Activated CD8-positive, alpha-beta memory T cell treated with anti-CD3 and anti-CD28 coated beads for 1 hour (primary cell): ENCODE data around the gene ANKRD40CL.
A peak's percentile ranks its signal among the peaks of the same experiment; 100 is the strongest.

Source experiments
- DNase-seq, 2 donors: peaks; one replicate each; pipeline ENCODE4 v3.0.0-alpha.2; 2020; ENCODE audit warnings: low read depth in 1 of 2; ENCODE audit errors: extremely low read depth in 1 of 2

The ANKRD40CL gene

GRCh38 chr17:50790618-50791017, 23.3 kb upstream of the ANKRD40CL start:
- DNase-seq = no peak

DNA sequence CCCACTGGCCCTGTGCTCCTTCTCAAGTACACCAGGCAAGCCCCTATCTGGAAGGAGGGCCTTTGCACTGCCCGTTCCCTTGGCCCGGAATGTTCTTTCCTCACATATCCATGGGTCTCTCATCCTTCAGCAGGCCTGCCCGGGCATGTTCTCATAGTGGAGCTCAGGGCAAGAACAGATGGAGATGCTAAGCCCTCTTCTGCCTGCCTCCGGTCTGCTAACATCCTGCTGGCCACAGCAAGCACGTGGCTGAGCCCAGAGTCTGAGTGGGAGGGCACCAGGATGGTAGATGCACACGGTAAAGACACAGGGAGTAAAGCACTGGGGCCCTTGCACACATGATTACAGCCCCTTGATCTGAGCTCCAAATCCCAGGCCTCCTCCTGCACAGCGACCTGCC, 19.8 kb upstream of the ANKRD40CL start:
- no peak for DNase-seq

GRCh38 chr17:50785946-50786570, 18.7 kb upstream of the ANKRD40CL start:
- no peak for DNase-seq

DNA sequence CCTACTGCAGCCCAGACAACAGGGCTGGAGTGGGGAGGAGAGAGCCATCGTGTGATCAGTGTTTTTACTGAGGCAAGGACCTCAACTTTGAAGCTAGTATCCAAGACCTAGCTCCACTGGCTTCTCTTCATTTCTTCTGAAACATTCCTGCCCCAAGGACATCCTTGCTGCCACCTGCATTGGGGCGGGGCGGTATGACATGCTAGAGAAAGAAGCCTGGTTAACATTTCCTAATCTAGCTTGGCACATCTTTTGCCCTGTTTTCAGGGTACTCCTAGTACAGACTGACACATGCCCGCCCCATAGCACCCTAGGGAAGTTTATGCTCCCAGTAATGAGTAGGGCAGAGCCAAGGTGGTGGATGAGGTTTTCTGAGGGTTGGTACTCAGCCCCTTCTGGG, 17.8 kb upstream of the ANKRD40CL start:
- DNase-seq = no peak

GRCh38 chr17:50783905-50784304, 16.6 kb upstream of the ANKRD40CL start:
- DNase-seq = no peak

GRCh38 chr17:50783193-50783660, 15.9 kb upstream of the ANKRD40CL start:
- peak; percentile 38 to 69 for DNase-seq

- DNase-seq = no peak
These were observed 13.8 kb upstream of the ANKRD40CL start for GRCh38 chr17:50781167-50781566.

GRCh38 chr17:50779747-50780353, 12.5 kb upstream of the ANKRD40CL start:
- DNase-seq = peak in 1 of 2 donors; percentile 11

- DNase-seq = no peak
These were observed 11.7 kb upstream of the ANKRD40CL start for GRCh38 chr17:50778988-50779387.

- no peak for DNase-seq
These were observed 11.2 kb upstream of the ANKRD40CL start for GRCh38 chr17:50778471-50778870.

GRCh38 chr17:50775926-50776325, 8.6 kb upstream of the ANKRD40CL start:
- DNase-seq = no peak

GRCh38 chr17:50774225-50774803, 7.0 kb upstream of the ANKRD40CL start:
- no peak for DNase-seq

DNA sequence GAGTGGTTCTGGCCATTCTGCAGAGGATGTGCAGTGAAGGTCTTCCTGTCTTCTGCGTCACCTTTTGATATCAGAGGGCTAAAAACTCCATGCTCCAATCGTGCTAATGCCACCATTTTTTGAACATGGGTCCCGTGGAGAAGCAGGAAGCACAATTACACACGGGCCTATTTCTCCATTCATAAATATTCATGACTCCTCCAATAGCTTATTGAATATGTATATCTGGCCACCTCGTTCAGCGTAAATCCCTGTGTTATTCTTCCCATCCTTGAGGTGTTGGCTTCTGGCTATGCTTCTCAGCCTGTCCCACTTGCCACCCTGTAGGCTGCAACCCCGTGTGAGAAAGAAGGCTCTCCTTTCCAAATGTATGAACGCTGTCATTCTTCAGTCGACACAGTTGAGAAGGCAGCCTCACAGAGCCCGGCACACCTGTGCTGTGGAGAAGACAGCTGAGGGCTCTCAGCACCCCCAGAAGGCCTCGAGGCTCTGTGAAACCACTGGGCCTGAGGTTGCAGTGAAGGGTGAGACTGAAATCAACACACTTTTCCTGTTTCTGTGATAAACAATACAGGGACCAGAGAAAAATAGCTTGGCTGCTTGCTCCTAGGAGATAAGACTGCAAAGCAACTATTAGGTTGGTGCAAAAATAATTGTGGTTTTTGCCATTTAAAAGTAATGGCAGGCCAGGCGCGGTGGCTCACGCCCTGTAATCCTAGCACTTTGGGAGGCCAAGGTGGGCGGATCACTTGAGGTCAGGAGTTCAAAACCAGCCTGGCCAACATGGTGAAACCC, 4.9 kb upstream of the ANKRD40CL start:
- no peak for DNase-seq

DNA sequence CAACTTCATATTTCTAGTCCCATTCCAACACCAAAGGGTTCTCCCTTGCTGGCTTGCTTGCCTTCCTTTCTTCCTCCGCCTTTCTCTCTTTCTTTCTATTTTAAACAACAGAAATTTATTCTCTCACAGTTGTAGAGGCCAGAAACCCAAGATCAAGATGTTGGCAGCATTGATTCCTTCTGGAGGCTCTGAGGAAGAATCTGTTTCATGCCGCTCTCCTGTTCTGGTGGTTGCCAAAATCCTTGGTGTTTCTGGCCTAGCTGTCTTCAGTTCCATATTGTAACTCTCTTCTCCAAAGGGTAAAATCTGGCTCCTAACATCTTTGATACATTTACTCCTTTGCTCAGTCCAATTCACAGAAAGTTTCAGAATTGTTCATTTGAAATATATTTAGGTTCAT, 3.0 kb upstream of the ANKRD40CL start:
- DNase-seq = no peak

GRCh38 chr17:50769884-50770283, 2.6 kb upstream of the ANKRD40CL start:
- no peak for DNase-seq

- DNase-seq = no peak
These were observed 1.0 kb upstream of the ANKRD40CL start for GRCh38 chr17:50768346-50768761.

DNA sequence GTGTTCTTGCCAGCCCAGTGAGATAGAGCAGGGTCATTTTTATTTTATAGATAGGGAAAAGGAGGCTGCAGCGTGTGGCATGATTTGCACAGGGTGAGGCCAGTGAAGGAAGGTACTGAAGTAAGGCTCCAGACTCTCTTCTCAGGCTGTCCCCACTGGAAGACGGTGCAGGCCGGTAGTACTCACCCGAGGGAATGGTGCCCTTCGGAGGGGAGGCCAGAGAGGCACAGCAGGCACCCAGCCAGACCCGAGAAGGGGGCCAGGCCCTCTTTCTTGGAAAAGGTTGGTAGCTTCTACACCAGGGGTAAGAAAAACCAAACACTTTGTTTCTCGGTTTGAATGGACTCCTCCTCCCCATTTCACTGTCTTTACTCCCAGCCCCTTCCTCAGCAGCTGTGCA, 288 bp downstream of the ANKRD40CL start:
- no peak for DNase-seq

- no peak for DNase-seq
These were observed 895 bp downstream of the ANKRD40CL start for GRCh38 chr17:50766222-50767023.

- no peak for DNase-seq
These were observed 1.7 kb downstream of the ANKRD40CL start for GRCh38 chr17:50765454-50766221.

GRCh38 chr17:50764734-50765149, 2.6 kb downstream of the ANKRD40CL start:
- DNase-seq = no peak
